ENCODE data around the gene PSMC1. TPM values are rescaled to one million over a fixed set of nuclear protein-coding genes. Genes with fewer than 3 reads are reported as not detected.

PSMC1 gene
- total RNA-seq, 1 experiment from 2014 or later = 132 TPM

DNA sequence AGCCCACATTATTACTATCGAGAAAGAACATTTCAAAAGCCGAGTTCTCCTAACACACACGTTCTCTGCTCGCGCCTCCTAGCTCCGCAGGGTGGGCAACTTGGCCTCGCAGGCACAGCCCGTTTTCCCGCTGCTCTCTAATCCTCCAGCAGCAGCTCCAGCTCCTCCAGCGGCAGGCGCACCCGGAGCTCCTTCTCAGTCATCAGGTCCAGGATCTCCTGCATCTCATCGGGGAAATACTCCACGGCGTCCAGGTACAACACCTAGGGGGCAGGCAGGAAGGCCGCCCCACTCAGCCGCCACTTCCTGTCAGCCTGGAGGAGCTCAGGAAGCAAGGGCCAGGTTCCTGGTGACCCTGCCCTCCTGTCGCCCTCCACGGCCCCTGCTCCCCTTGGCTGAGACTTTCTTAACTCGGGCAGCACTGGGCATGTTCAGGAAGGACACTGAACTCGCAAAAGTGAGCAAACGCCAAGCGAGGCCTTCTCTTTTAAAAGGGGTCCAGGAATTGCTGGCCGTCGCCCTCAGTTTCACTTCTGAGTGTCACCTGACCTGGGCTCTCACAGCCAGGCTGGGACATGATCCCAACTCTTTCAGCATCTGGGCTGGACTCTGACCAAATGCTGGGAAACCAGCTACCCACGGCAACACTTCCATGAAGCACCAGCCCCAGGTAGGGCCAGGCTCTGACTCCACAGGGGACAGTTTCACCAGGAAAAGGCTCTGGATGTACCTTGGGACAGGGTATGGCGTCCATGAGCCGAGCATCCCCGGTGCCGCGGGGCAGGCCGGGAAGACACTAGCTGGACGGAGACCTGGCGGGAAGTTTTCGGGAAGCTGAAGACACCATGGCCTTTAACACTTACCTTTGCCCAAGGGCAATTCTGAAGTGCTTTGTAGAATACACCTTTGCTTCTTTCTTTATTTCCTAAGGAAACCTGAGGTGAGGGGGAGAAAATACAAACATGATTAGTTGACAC lies 22.1 kb downstream of the PSMC1 start:
- ChIA-PET POLR2A (no interaction called here), CTCF (no interaction called here), RAD21 (ENCODE audit: low non-redundant PET in 1 of 2, low total read pairs in 2 of 2, uncharacterized antibody in 2 of 2, unreplicated experiment in 2 of 2) (no interaction called here)
- no peak overlapping the region for H3K9ac ChIP-seq (ENCODE audit: low read length)
- TF ChIP-seq RAD21 (IDR thresholded peaks at IDR 0.05; ENCODE audit: low read depth) (no peak), SIN3A (IDR thresholded peaks at IDR 0.05; ENCODE audit: low read depth) (no peak), POLR2AphosphoS5 (IDR thresholded peaks at IDR 0.05; ENCODE audit: low read depth, low read length) (no peak), EZH2 (IDR thresholded peaks at IDR 0.05) (no peak)
- no peak overlapping the region for H3K4me3 ChIP-seq (replicated peaks in 1 of 2; ENCODE audit: low read depth in 1 of 2, low read length in 2 of 2)
- H3K27ac ChIP-seq (ENCODE audit: low read depth, low read length) = no peak overlapping the region
- no peaks in the 10 kb centered on the region for H4K20me1 ChIP-seq (ENCODE audit: insufficient read depth)
- H3K4me2 ChIP-seq (ENCODE audit: low read length) = no peak overlapping the region
- peaks cover 0 to 9% of the 10 kb centered on the region in 2 experiments; a peak in 2 of 4 replicates for H3K4me1 ChIP-seq (ENCODE audit: control insufficient read depth in 1 of 2, insufficient read depth in 2 of 2, low read length in 2 of 2)
- ATAC-seq (no peak), DNase-seq (ENCODE audit: low read depth, low spot score) (no peak)
- no peak overlapping the region for H2AFZ ChIP-seq (ENCODE audit: low read depth, low read length, poor library complexity, severe bottlenecking)
- H3K27me3 ChIP-seq (ENCODE audit: insufficient read depth, low read length) = no peaks in the 10 kb centered on the region
- H3K36me3 ChIP-seq (ENCODE audit: control insufficient read depth in 1 of 2, insufficient read depth in 2 of 2, low read length in 2 of 2) = peaks cover 4% of the 10 kb centered on the region in 2 experiments
- intact Hi-C loops (cut with micrococcal nuclease) = no loop called here
- no peaks in the 10 kb centered on the region for H3K9me2 ChIP-seq (ENCODE audit: insufficient read depth)
- H3K9me3 ChIP-seq (ENCODE audit: control insufficient read depth in 1 of 2, insufficient read depth in 1 of 2, low read depth in 1 of 2, low read length in 2 of 2) = no peaks in the 10 kb centered on the region
- no peaks in the 10 kb centered on the region for H3K79me2 ChIP-seq (ENCODE audit: insufficient read depth, low read length)
- no TSS peak for BruUV-seq (replicated peaks)

DNA sequence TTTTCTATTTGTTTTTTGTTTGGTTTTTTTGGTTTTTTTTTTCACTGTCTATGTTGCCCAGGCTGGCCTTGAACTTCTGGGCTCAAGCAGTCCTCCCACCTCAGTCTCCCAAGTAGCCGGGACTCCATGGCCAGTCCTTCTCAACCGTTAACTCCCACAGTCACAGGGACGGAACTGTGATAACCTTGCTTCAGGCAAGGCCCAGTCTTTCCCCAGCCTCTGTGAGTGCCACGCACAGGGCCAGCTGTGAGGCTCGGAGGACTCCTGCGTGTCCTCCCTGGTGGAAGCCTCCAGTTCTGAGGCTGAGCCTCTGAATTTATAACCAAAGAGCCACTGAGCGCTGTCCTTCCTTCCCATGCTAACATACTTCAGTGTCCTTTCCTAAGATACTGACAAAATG lies 23.7 kb downstream of the PSMC1 start:
- Histone ChIP-seq H2AFZ (ENCODE audit: low read depth, low read length, poor library complexity, severe bottlenecking) (no peak overlapping the region), H4K20me1 (ENCODE audit: insufficient read depth) (no peaks in the 10 kb centered on the region), H3K4me1 (ENCODE audit: control insufficient read depth in 1 of 2, insufficient read depth in 2 of 2, low read length in 2 of 2) (peaks cover 0 to 9% of the 10 kb centered on the region in 2 experiments; a peak in 2 of 4 replicates), H3K4me3 (replicated peaks in 1 of 2; ENCODE audit: low read depth in 1 of 2, low read length in 2 of 2) (no peak overlapping the region), H3K27me3 (ENCODE audit: insufficient read depth, low read length) (no peaks in the 10 kb centered on the region), H3K9me2 (ENCODE audit: insufficient read depth) (no peaks in the 10 kb centered on the region), H3K27ac (ENCODE audit: low read depth, low read length) (no peak overlapping the region), H3K79me2 (ENCODE audit: insufficient read depth, low read length) (no peaks in the 10 kb centered on the region), H3K4me2 (ENCODE audit: low read length) (no peak overlapping the region), H3K9ac (ENCODE audit: low read length) (no peak overlapping the region), H3K36me3 (ENCODE audit: control insufficient read depth in 1 of 2, insufficient read depth in 2 of 2, low read length in 2 of 2) (peaks cover 4% of the 10 kb centered on the region in 2 experiments; a peak in 3 of 4 replicates), H3K9me3 (ENCODE audit: control insufficient read depth in 1 of 2, insufficient read depth in 1 of 2, low read depth in 1 of 2, low read length in 2 of 2) (no peaks in the 10 kb centered on the region)
- intact Hi-C loops (cut with micrococcal nuclease) = no loop called here
- POLR2A ChIA-PET = no interaction called here
- no peak for DNase-seq (ENCODE audit: low read depth, low spot score)
- no peak for ATAC-seq
- BruUV-seq (replicated peaks) = no TSS peak
- CTCF ChIA-PET = no interaction called here
- RAD21 ChIA-PET (ENCODE audit: low non-redundant PET in 1 of 2, low total read pairs in 2 of 2, uncharacterized antibody in 2 of 2, unreplicated experiment in 2 of 2) = no interaction called here
- no peak for TF ChIP-seq EZH2 (IDR thresholded peaks at IDR 0.05)
- TF ChIP-seq REST (IDR thresholded peaks at IDR 0.05; ENCODE audit: low read depth) = no peak
- no peak for TF ChIP-seq YY1 (IDR thresholded peaks at IDR 0.05; ENCODE audit: extremely low read depth, insufficient replicate concordance, low read depth, low read length)
- TF ChIP-seq POLR2AphosphoS5 (IDR thresholded peaks at IDR 0.05; ENCODE audit: low read depth, low read length) = no peak
- TF ChIP-seq SRF (IDR thresholded peaks at IDR 0.05; ENCODE audit: low read depth) = no peak
- no peak for TF ChIP-seq FOSL1 (IDR thresholded peaks at IDR 0.05; ENCODE audit: low read depth)
- no peak for TF ChIP-seq MAX (IDR thresholded peaks at IDR 0.05)
- no peak for TF ChIP-seq JUND (IDR thresholded peaks at IDR 0.05)
- no peak for TF ChIP-seq ZFX (IDR thresholded peaks at IDR 0.05)
- TF ChIP-seq ZBTB33 (IDR thresholded peaks at IDR 0.05; ENCODE audit: extremely low read depth, insufficient replicate concordance, low read length) = no peak
- TF ChIP-seq ZNF274 (IDR thresholded peaks at IDR 0.05; ENCODE audit: low read depth, low read length) = no peak
